ENCODE measurements around the gene TCF12.

The TCF12 gene

DNA sequence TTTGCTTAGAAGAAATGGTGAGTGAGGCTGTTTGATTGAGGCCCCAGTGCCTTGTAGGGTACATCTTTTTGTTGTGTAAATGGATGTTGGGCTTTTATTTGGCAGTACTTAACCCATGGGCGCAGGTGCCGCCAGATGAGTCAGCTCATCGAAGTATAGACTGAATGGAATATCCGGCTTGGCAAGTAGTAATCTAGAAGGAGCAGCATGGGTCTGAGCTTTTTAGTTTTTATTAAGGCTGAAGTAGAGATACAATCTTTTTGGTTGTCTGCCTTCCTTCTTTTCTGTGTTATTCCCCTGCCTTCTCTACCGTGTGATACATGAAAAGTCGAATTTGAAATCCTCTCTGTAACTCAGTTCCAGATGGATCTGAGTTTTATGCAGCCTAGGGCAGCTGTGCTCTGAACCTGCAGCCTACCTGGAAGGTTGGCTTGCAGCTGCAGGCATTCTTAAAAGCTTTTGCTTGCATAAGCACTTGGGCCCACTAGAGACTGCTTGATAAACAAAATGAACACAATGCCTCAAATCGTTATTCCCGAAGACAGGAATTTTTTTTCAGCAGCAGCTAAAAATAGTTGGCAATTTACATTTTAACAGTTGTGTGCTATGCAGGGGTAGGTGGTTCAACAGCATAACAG, 280.3 kb downstream of the TCF12 start:
- H3K79me2 ChIP-seq (ENCODE audit: insufficient read depth, low read length): no peaks in the 10 kb centered on the region
- H4K20me1 ChIP-seq (ENCODE audit: insufficient read depth, low read length): no peaks in the 10 kb centered on the region
- no peaks in the 10 kb centered on the region for H3K4me1 ChIP-seq (ENCODE audit: insufficient read depth, low read length, severe bottlenecking)
- no peaks in the 10 kb centered on the region for H3K9me2 ChIP-seq (ENCODE audit: low read depth, low read length)
- H3K4me3 ChIP-seq (ENCODE audit: low read depth, low read length, poor library complexity, severe bottlenecking): no peak overlapping the region
- no peaks in the 10 kb centered on the region for H3F3A ChIP-seq (ENCODE audit: insufficient read depth, low read length)
- H3K27ac ChIP-seq (ENCODE audit: low read depth, low read length, poor library complexity, severe bottlenecking): no peak overlapping the region
- peaks cover 47% of the 10 kb centered on the region for H3K36me3 ChIP-seq (ENCODE audit: insufficient read depth, low read length)
- TF ChIP-seq EZH2 (IDR thresholded peaks at IDR 0.05; ENCODE audit: borderline replicate concordance, low read length): no peak
- TF ChIP-seq, protein P1, sequence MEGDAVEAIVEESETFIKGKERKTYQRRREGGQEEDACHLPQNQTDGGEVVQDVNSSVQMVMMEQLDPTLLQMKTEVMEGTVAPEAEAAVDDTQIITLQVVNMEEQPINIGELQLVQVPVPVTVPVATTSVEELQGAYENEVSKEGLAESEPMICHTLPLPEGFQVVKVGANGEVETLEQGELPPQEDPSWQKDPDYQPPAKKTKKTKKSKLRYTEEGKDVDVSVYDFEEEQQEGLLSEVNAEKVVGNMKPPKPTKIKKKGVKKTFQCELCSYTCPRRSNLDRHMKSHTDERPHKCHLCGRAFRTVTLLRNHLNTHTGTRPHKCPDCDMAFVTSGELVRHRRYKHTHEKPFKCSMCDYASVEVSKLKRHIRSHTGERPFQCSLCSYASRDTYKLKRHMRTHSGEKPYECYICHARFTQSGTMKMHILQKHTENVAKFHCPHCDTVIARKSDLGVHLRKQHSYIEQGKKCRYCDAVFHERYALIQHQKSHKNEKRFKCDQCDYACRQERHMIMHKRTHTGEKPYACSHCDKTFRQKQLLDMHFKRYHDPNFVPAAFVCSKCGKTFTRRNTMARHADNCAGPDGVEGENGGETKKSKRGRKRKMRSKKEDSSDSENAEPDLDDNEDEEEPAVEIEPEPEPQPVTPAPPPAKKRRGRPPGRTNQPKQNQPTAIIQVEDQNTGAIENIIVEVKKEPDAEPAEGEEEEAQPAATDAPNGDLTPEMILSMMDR (IDR thresholded peaks at IDR 0.05; ENCODE audit: low read length): no peak
- H3K4me2 ChIP-seq (ENCODE audit: low read length): no peak overlapping the region
- no peaks in the 10 kb centered on the region for H3K9me3 ChIP-seq (ENCODE audit: low read length)
- H2AFZ ChIP-seq (ENCODE audit: low read length): no peak overlapping the region
- H3K9ac ChIP-seq (ENCODE audit: low read length): no peak overlapping the region
- no peaks in the 10 kb centered on the region for H3K27me3 ChIP-seq (ENCODE audit: insufficient read depth, low read length)

DNA sequence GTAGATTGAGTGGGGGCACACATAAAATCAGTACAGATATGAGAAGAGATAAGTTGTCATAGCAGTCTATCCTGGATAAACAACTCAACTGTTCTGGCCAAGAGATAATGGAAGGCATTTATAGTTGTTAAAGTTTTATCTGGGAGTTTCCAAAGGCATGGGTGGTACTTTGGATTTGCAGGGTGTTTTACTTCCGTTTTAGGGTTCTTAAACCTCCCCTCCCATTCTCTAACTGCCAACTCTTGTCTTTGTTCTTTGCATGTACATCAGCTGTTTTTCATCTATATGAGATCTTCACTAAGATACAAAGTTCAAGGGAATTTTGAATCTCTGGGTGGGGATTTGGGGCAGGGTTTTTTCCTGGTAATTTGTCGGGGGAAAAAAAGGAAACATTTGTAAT, 283.1 kb downstream of the TCF12 start:
- no peak overlapping the region for H3K4me2 ChIP-seq (ENCODE audit: low read length)
- H3F3A ChIP-seq (ENCODE audit: insufficient read depth, low read length): no peaks in the 10 kb centered on the region
- H4K20me1 ChIP-seq (ENCODE audit: insufficient read depth, low read length): no peaks in the 10 kb centered on the region
- H3K79me2 ChIP-seq (ENCODE audit: insufficient read depth, low read length): no peaks in the 10 kb centered on the region
- no peak overlapping the region for H3K9ac ChIP-seq (ENCODE audit: low read length)
- no peaks in the 10 kb centered on the region for H3K9me3 ChIP-seq (ENCODE audit: low read length)
- TF ChIP-seq, protein P1 (IDR thresholded peaks at IDR 0.05; ENCODE audit: low read length): no peak
- TF ChIP-seq EZH2 (IDR thresholded peaks at IDR 0.05; ENCODE audit: borderline replicate concordance, low read length): no peak
- no peaks in the 10 kb centered on the region for H3K9me2 ChIP-seq (ENCODE audit: low read depth, low read length)
- no peak overlapping the region for H2AFZ ChIP-seq (ENCODE audit: low read length)
- no peaks in the 10 kb centered on the region for H3K27me3 ChIP-seq (ENCODE audit: insufficient read depth, low read length)
- H3K4me3 ChIP-seq (ENCODE audit: low read depth, low read length, poor library complexity, severe bottlenecking): no peak overlapping the region
- H3K27ac ChIP-seq (ENCODE audit: low read depth, low read length, poor library complexity, severe bottlenecking): no peak overlapping the region
- H3K36me3 ChIP-seq (ENCODE audit: insufficient read depth, low read length): peaks cover 34% of the 10 kb centered on the region
- peaks cover 14% of the 10 kb centered on the region for H3K4me1 ChIP-seq (ENCODE audit: insufficient read depth, low read length, severe bottlenecking)

DNA sequence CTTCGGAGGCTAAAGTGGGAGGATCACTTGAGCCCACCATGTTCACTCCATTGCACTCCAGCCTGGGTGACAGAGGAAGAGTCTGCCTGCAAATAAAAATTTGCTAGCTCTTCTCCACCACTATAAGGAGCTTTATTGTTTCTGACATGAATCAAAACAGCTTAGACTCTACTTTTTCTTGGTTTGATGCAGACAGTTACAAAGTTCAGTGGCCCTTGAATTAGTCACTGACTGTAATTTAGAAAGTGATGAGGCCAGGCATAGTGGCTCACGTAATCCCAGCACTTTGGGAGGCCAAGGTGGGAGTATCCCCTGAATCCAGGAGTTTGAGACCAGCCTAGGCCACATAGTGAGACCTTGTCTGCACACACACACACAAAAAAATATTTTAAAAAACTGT, 285.5 kb downstream of the TCF12 start:
- TF ChIP-seq EZH2 (IDR thresholded peaks at IDR 0.05; ENCODE audit: borderline replicate concordance, low read length): no peak
- TF ChIP-seq, protein P1 (IDR thresholded peaks at IDR 0.05; ENCODE audit: low read length): no peak
- Histone ChIP-seq H3K36me3 (ENCODE audit: insufficient read depth, low read length) (peaks cover 27% of the 10 kb centered on the region), H3K9ac (ENCODE audit: low read length) (no peak overlapping the region), H2AFZ (ENCODE audit: low read length) (no peak overlapping the region), H3K9me2 (ENCODE audit: low read depth, low read length) (no peaks in the 10 kb centered on the region), H3K27ac (ENCODE audit: low read depth, low read length, poor library complexity, severe bottlenecking) (no peak overlapping the region), H3F3A (ENCODE audit: insufficient read depth, low read length) (no peaks in the 10 kb centered on the region), H4K20me1 (ENCODE audit: insufficient read depth, low read length) (no peaks in the 10 kb centered on the region), H3K79me2 (ENCODE audit: insufficient read depth, low read length) (no peaks in the 10 kb centered on the region), H3K4me3 (ENCODE audit: low read depth, low read length, poor library complexity, severe bottlenecking) (no peak overlapping the region), H3K9me3 (ENCODE audit: low read length) (no peaks in the 10 kb centered on the region), H3K27me3 (ENCODE audit: insufficient read depth, low read length) (no peaks in the 10 kb centered on the region), H3K4me1 (ENCODE audit: insufficient read depth, low read length, severe bottlenecking) (peaks cover 19% of the 10 kb centered on the region), H3K4me2 (ENCODE audit: low read length) (no peak overlapping the region)
